Panc1 (cell line): ENCODE results near the gene NAAA. TPM values are rescaled to one million over a fixed set of nuclear protein-coding genes. Genes with fewer than 3 reads are reported as not detected.

ENCODE experiments used
- ATAC-seq: fragments of 200-7000 bp; cut with Tn5 transposase; 2 replicates; pipeline ENCODE4 v1.9.1; 2020; ENCODE audit warnings: mild to moderate bottlenecking, moderate library complexity
- BruUV-seq: library from RNA; stranded (reverse); fragments of 400-500 nt; replicated peaks from 2 replicates; lab custom pipeline; 2021; lab: Mats Ljungman, UMichigan
- CTCF ChIA-PET: fragments of 300-600 bp; sonication (Branson Sonifier 250); formaldehyde crosslinking; loops from one replicate; lab custom pipeline; 2022; ENCODE audit warnings: antibody characterized with exemption; lab: Charles Lee
- POLR2A ChIA-PET: fragments of 300-600 bp; sonication (Branson Sonifier 250); formaldehyde crosslinking; loops from one replicate; lab custom pipeline; 2022; ENCODE audit warnings: antibody characterized with exemption; lab: Charles Lee
- DNase-seq: peaks from one replicate; pipeline ENCODE4 v3.0.0-alpha.2; 2010; ENCODE audit warnings: low read depth, low spot score
- H3K27ac ChIP-seq: 2 replicates; pipeline ENCODE4 v1.5.1; 2011; ENCODE audit warnings: mild to moderate bottlenecking, low read length, inconsistent platforms
- H3K27me3 ChIP-seq: fragments of 200-500 bp; sonication (Bioruptor generic); 2 replicates; pipeline ENCODE4 v1.6.0; 2014; ENCODE audit warnings: low read length, inconsistent platforms; ENCODE audit not compliant: control insufficient read depth, insufficient read depth
- H3K36me3 ChIP-seq: fragments of 200-500 bp; sonication (Bioruptor generic); 2 replicates; pipeline ENCODE4 v1.5.1; 2014; ENCODE audit warnings: inconsistent platforms, mild to moderate bottlenecking, low read length, moderate library complexity; ENCODE audit not compliant: control insufficient read depth, insufficient read depth
- H3K4me1 ChIP-seq: 2 replicates; pipeline ENCODE4 v1.5.1; 2011; ENCODE audit warnings: inconsistent platforms, mild to moderate bottlenecking, low read length, moderate library complexity; ENCODE audit not compliant: control insufficient read depth, insufficient read depth
- H3K4me3 ChIP-seq, 2 experiments: 2 replicates each; pipeline ENCODE4 v1.5.1; 2011 to 2012; ENCODE audit warnings: low read depth in 2 of 2, low read length in 2 of 2, mild to moderate bottlenecking in 2 of 2, inconsistent platforms in 1 of 2, moderate library complexity in 1 of 2
- H3K9me3 ChIP-seq: fragments of 200-500 bp; sonication (Bioruptor generic); 2 replicates; pipeline ENCODE4 v1.5.1; 2014; ENCODE audit warnings: low read depth, mild to moderate bottlenecking, inconsistent platforms, low read length, moderate library complexity; ENCODE audit not compliant: control insufficient read depth, insufficient read depth
- POLR2AphosphoS5 ChIP-seq: IDR thresholded peaks from 2 replicates; pipeline ENCODE4 v1.6.1; 2012; ENCODE audit warnings: mild to moderate bottlenecking, low read depth, low read length, moderate library complexity
- SIN3A ChIP-seq: IDR thresholded peaks from 2 replicates; pipeline ENCODE4 v1.6.1; 2012; ENCODE audit warnings: low read depth, mild to moderate bottlenecking, low read length, moderate library complexity, borderline replicate concordance; ENCODE audit not compliant: insufficient read depth
- TCF7L2 ChIP-seq: IDR thresholded peaks from 2 replicates; pipeline ENCODE4 v1.6.1; 2011; ENCODE audit warnings: mild to moderate bottlenecking, low read depth, low read length, inconsistent platforms
- in situ Hi-C: cut with HindIII; loops from 2 replicates; pipeline ENCODE4 v1.10.0; 2016; ENCODE audit warnings: low sequenced_read_pairs, low pct_unique_long_range_greater_than_20kb
- intact Hi-C: fragments of 100-400 bp; cut with micrococcal nuclease; formaldehyde crosslinking; loops from one replicate; pipeline ENCODE4 v1.10.0; 2022; ENCODE audit not compliant: unreplicated experiment
- total RNA-seq: library from RNA; stranded (reverse); gene quantifications from one replicate; pipeline ENCODE4 v1.2.1, GENCODE V29; 2021; ENCODE audit not compliant: unreplicated experiment
- TF ChIP-seq, protein P1 (sequence below), 2 experiments: IDR thresholded peaks; 2 replicates each; pipeline ENCODE4 v1.6.1; 2011 to 2012; ENCODE audit warnings: low read depth in 2 of 2, control low read depth in 1 of 2, low read length in 1 of 2, mild to moderate bottlenecking in 1 of 2, moderate library complexity in 1 of 2; ENCODE audit not compliant: insufficient read depth in 1 of 2
- TF ChIP-seq, protein P2 (sequence below): fragments of 450-650 bp; IDR thresholded peaks from 2 replicates; pipeline ENCODE4 v1.5.1; 2017; ENCODE audit warnings: mild to moderate bottlenecking

Gene NAAA
- total RNA-seq, 1 experiment from 2014 or later = 11.9 TPM

DNA sequence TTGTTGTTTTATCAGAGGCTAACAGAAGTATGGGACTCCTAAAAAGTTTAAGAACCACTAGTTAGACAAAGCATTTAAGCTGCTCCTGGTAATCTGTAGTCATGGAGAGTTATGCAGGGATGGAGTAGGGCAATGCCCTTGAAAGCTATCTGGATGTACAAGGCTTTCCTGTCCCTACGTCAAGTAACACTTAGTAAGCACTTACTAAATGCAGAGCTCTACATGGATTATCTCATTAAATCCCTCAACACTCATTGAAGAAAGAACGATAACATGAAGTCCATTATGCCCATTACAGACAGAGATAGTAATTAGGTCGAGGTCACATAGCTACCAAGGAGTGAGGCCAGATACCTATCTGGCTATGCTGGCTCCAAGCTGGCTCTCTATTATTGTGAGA lies 71.7 kb downstream of the NAAA start:
- Histone ChIP-seq H3K36me3 (no peaks in the 10 kb centered on the region), H3K27ac (no peak overlapping the region), H3K4me1 (no peaks in the 10 kb centered on the region), H3K27me3 (no peaks in the 10 kb centered on the region), H3K4me3 (no peak overlapping the region), H3K9me3 (no peaks in the 10 kb centered on the region)
- DNase-seq (no peak), ATAC-seq (no peak)
- TF ChIP-seq TCF7L2 = no peak
- no peak for TF ChIP-seq SIN3A
- TF ChIP-seq, protein P1, sequence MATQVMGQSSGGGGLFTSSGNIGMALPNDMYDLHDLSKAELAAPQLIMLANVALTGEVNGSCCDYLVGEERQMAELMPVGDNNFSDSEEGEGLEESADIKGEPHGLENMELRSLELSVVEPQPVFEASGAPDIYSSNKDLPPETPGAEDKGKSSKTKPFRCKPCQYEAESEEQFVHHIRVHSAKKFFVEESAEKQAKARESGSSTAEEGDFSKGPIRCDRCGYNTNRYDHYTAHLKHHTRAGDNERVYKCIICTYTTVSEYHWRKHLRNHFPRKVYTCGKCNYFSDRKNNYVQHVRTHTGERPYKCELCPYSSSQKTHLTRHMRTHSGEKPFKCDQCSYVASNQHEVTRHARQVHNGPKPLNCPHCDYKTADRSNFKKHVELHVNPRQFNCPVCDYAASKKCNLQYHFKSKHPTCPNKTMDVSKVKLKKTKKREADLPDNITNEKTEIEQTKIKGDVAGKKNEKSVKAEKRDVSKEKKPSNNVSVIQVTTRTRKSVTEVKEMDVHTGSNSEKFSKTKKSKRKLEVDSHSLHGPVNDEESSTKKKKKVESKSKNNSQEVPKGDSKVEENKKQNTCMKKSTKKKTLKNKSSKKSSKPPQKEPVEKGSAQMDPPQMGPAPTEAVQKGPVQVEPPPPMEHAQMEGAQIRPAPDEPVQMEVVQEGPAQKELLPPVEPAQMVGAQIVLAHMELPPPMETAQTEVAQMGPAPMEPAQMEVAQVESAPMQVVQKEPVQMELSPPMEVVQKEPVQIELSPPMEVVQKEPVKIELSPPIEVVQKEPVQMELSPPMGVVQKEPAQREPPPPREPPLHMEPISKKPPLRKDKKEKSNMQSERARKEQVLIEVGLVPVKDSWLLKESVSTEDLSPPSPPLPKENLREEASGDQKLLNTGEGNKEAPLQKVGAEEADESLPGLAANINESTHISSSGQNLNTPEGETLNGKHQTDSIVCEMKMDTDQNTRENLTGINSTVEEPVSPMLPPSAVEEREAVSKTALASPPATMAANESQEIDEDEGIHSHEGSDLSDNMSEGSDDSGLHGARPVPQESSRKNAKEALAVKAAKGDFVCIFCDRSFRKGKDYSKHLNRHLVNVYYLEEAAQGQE (IDR thresholded peaks at IDR 0.05; ENCODE audit: insufficient read depth in 1 of 2, low read depth in 2 of 2, low read length in 1 of 2) = no peak
- TF ChIP-seq POLR2AphosphoS5 = no peak
- TF ChIP-seq, protein P2, sequence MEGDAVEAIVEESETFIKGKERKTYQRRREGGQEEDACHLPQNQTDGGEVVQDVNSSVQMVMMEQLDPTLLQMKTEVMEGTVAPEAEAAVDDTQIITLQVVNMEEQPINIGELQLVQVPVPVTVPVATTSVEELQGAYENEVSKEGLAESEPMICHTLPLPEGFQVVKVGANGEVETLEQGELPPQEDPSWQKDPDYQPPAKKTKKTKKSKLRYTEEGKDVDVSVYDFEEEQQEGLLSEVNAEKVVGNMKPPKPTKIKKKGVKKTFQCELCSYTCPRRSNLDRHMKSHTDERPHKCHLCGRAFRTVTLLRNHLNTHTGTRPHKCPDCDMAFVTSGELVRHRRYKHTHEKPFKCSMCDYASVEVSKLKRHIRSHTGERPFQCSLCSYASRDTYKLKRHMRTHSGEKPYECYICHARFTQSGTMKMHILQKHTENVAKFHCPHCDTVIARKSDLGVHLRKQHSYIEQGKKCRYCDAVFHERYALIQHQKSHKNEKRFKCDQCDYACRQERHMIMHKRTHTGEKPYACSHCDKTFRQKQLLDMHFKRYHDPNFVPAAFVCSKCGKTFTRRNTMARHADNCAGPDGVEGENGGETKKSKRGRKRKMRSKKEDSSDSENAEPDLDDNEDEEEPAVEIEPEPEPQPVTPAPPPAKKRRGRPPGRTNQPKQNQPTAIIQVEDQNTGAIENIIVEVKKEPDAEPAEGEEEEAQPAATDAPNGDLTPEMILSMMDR = no peak
- CTCF ChIA-PET = no interaction called here
- intact Hi-C loops = no loop called here
- no TSS peak for BruUV-seq
- POLR2A ChIA-PET = no interaction called here
- in situ Hi-C loops = no loop called here

DNA sequence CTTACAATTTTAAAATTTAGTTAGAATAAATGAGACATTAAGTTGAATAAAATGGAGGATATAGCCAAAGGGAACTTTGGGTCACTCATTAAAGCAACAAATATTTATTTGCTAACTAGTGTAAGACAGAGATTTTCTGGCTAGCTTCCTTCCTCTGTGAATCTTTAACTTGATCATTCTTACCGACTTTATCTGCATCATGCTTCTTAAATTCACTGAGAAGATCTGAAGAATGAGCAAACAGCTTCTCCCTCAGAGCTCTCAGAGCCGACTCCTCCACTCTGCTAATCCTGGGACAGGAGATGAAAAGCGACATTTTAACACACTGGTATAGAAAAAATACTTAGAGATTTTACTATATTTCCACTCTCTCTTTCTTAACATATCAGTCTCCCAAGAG lies 73.7 kb downstream of the NAAA start:
- Histone ChIP-seq H3K4me1 (no peaks in the 10 kb centered on the region), H3K27ac (no peak overlapping the region), H3K27me3 (no peaks in the 10 kb centered on the region), H3K36me3 (no peaks in the 10 kb centered on the region), H3K4me3 (no peak overlapping the region), H3K9me3 (no peaks in the 10 kb centered on the region)
- CTCF ChIA-PET = interaction anchor here (0.6 kb wide), 1 partner anchor 19 kb away, joined by 3 read pairs; no protein-coding TSS in a partner anchor
- intact Hi-C loops = no loop called here
- BruUV-seq = no TSS peak
- DNase-seq (no peak), ATAC-seq (no peak)
- TF ChIP-seq TCF7L2 = no peak
- TF ChIP-seq, protein P1 (IDR thresholded peaks at IDR 0.05; ENCODE audit: insufficient read depth in 1 of 2, low read depth in 2 of 2, low read length in 1 of 2) = no peak
- TF ChIP-seq, protein P2 = no peak
- TF ChIP-seq POLR2AphosphoS5 = no peak
- no peak for TF ChIP-seq SIN3A
- in situ Hi-C loops = no loop called here
- POLR2A ChIA-PET = no interaction called here

Other genes with a start within 250 kb of the NAAA start
- 50.0 TPM for gene USO1, start 216.4 kb downstream of the NAAA start, total RNA-seq
- not detected for gene PPEF2, start 38.6 kb downstream of the NAAA start, total RNA-seq
- 35.1 TPM for gene SDAD1, start 49.9 kb upstream of the NAAA start, total RNA-seq
- gene CXCL9, start 66.5 kb upstream of the NAAA start, total RNA-seq = not detected
- not detected for gene CXCL10, start 82.5 kb upstream of the NAAA start, total RNA-seq
- gene CXCL11, start 95.1 kb upstream of the NAAA start, total RNA-seq = not detected
- gene ART3, start 133.7 kb upstream of the NAAA start, total RNA-seq = not detected
- 32.1 TPM for gene NUP54, start 207.4 kb upstream of the NAAA start, total RNA-seq